KOPT-K1 (cell line): Measurements from ENCODE around the gene CEP104.

Source experiments
- H3K27ac ChIP-seq: fragments of 200-600 bp; sonication (generic); 2 replicates; pipeline ENCODE4 v1.5.1; 2016; ENCODE audit warnings: antibody characterized with exemption, mild to moderate bottlenecking, low read depth, low read length; ENCODE audit not compliant: poor library complexity, severe bottlenecking
- H3K36me3 ChIP-seq: fragments of 200-600 bp; sonication (generic); 2 replicates; pipeline ENCODE4 v1.5.1; 2017; ENCODE audit warnings: antibody characterized with exemption, mild to moderate bottlenecking, low read length, moderate library complexity; ENCODE audit not compliant: insufficient read depth
- H3K9me3 ChIP-seq: fragments of 200-600 bp; sonication (generic); 2 replicates; pipeline ENCODE4 v1.5.1; 2017; ENCODE audit warnings: antibody characterized with exemption, low read length, mild to moderate bottlenecking; ENCODE audit not compliant: insufficient read depth, poor library complexity, severe bottlenecking

The CEP104 gene

GRCh38 chr1:3795453-3796214, 61.4 kb downstream of the CEP104 start:
- Histone ChIP-seq H3K27ac (peak overlapping the region; percentile 63), H3K9me3 (no peaks in the 10 kb centered on the region), H3K36me3 (peaks cover 29% of the 10 kb centered on the region)

- Histone ChIP-seq H3K9me3 (no peaks in the 10 kb centered on the region), H3K36me3 (peaks cover 75% of the 10 kb centered on the region), H3K27ac (no peak overlapping the region)
These were observed 66.1 kb downstream of the CEP104 start for GRCh38 chr1:3790952-3791351.

- peaks cover 80% of the 10 kb centered on the region for H3K36me3 ChIP-seq
These were observed 66.5 kb downstream of the CEP104 start for GRCh38 chr1:3790500-3790923.

GRCh38 chr1:3789421-3790300, 67.3 kb downstream of the CEP104 start:
- no peaks in the 10 kb centered on the region for H3K9me3 ChIP-seq
- H3K36me3 ChIP-seq, result peaks cover 88% of the 10 kb centered on the region
- H3K27ac ChIP-seq, result no peak overlapping the region

More at GRCh38 chr1:3790500-3790923, 66.5 kb downstream of the CEP104 start:
- Histone ChIP-seq H3K9me3 (no peaks in the 10 kb centered on the region), H3K27ac (no peak overlapping the region)

GRCh38 chr1:3788756-3789420, 68.1 kb downstream of the CEP104 start:
- no peaks in the 10 kb centered on the region for H3K9me3 ChIP-seq
- peaks cover 91% of the 10 kb centered on the region for H3K36me3 ChIP-seq
- H3K27ac ChIP-seq, result no peak overlapping the region

- Histone ChIP-seq H3K36me3 (peaks cover 91% of the 10 kb centered on the region), H3K27ac (no peak overlapping the region), H3K9me3 (no peaks in the 10 kb centered on the region)
These were observed 69.0 kb downstream of the CEP104 start for GRCh38 chr1:3787745-3788605.

GRCh38 chr1:3787349-3787715, 69.7 kb downstream of the CEP104 start:
- Histone ChIP-seq H3K27ac (no peak overlapping the region), H3K9me3 (no peaks in the 10 kb centered on the region), H3K36me3 (peaks cover 91% of the 10 kb centered on the region)

GRCh38 chr1:3786468-3787348, 70.3 kb downstream of the CEP104 start:
- Histone ChIP-seq H3K36me3 (peaks cover 91% of the 10 kb centered on the region), H3K27ac (no peak overlapping the region), H3K9me3 (no peaks in the 10 kb centered on the region)

- Histone ChIP-seq H3K36me3 (peaks cover 99% of the 10 kb centered on the region), H3K9me3 (no peaks in the 10 kb centered on the region), H3K27ac (no peak overlapping the region)
These were observed 71.4 kb downstream of the CEP104 start for GRCh38 chr1:3785456-3786157.

- Histone ChIP-seq H3K9me3 (no peaks in the 10 kb centered on the region), H3K27ac (no peak overlapping the region), H3K36me3 (peaks cover 99% of the 10 kb centered on the region)
These were observed 72.0 kb downstream of the CEP104 start for GRCh38 chr1:3785045-3785444.

GRCh38 chr1:3783651-3784474, 73.1 kb downstream of the CEP104 start:
- peaks cover 99% of the 10 kb centered on the region for H3K36me3 ChIP-seq
- no peaks in the 10 kb centered on the region for H3K9me3 ChIP-seq
- no peak overlapping the region for H3K27ac ChIP-seq

- H3K9me3 ChIP-seq, result no peaks in the 10 kb centered on the region
- H3K27ac ChIP-seq, result no peak overlapping the region
- peaks cover 81% of the 10 kb centered on the region for H3K36me3 ChIP-seq
These were observed 76.1 kb downstream of the CEP104 start for GRCh38 chr1:3780901-3781300.
